ENCODE results near the gene RCN1.
"Not testable (repeated sequence)": the region's sequence is repeated elsewhere in the genome, so short reads cannot be mapped to it uniquely, and the experiment has no call there.

The RCN1 gene

GRCh38 chr11:32115446-32115845 is 24.6 kb downstream of the RCN1 start:
- DNase-seq, result no peak

- no peak for DNase-seq
Observed at GRCh38 chr11:32116668-32117067, 25.8 kb downstream of the RCN1 start.

GRCh38 chr11:32118025-32118974 is 27.4 kb downstream of the RCN1 start:
- no peak for DNase-seq

GRCh38 chr11:32119139-32119538 is 28.3 kb downstream of the RCN1 start:
- DNase-seq, result not testable (repeated sequence)

GRCh38 chr11:32121012-32121411 is 30.1 kb downstream of the RCN1 start:
- DNase-seq, result no peak

GRCh38 chr11:32122200-32122599 is 31.3 kb downstream of the RCN1 start:
- DNase-seq, result no peak

- DNase-seq, result no peak
Observed at GRCh38 chr11:32131321-32131720, 40.4 kb downstream of the RCN1 start.

- no peak for DNase-seq
Observed at GRCh38 chr11:32136657-32137056, 45.8 kb downstream of the RCN1 start.

GRCh38 chr11:32137263-32137662 is 46.4 kb downstream of the RCN1 start:
- DNase-seq, result no peak

GRCh38 chr11:32137869-32138268 is 47.0 kb downstream of the RCN1 start:
- DNase-seq, result no peak

GRCh38 chr11:32138902-32139301 is 48.0 kb downstream of the RCN1 start:
- no peak for DNase-seq

- no peak for DNase-seq
Observed at GRCh38 chr11:32139896-32140520, 49.1 kb downstream of the RCN1 start.

GRCh38 chr11:32141745-32142546 is 51.1 kb downstream of the RCN1 start:
- DNase-seq, result no peak

- no peak for DNase-seq
Observed at GRCh38 chr11:32143378-32143777, 52.5 kb downstream of the RCN1 start.

- no peak for DNase-seq
Observed at GRCh38 chr11:32145282-32145681, 54.4 kb downstream of the RCN1 start.

GRCh38 chr11:32148895-32149294 is 58.0 kb downstream of the RCN1 start:
- DNase-seq, result no peak

- DNase-seq, result no peak
Observed at GRCh38 chr11:32149748-32150147, 58.9 kb downstream of the RCN1 start.

GRCh38 chr11:32151027-32151426 is 60.2 kb downstream of the RCN1 start:
- DNase-seq, result no peak

- no peak for DNase-seq
Observed at GRCh38 chr11:32152216-32152615, 61.3 kb downstream of the RCN1 start.

- no peak for DNase-seq
Observed at GRCh38 chr11:32152821-32153220, 61.9 kb downstream of the RCN1 start.

GRCh38 chr11:32153747-32154146 is 62.9 kb downstream of the RCN1 start:
- no peak for DNase-seq

GRCh38 chr11:32154275-32154674 is 63.4 kb downstream of the RCN1 start:
- DNase-seq, result no peak

All from NCI-H2081 (cell line).